Endometrium (tissue), 2 donors: ENCODE results near the gene ADAM22.
A peak's percentile ranks its signal among the peaks of the same experiment; 100 is the strongest.
"Not testable (repeated sequence)": the region's sequence is repeated elsewhere in the genome, so short reads cannot be mapped to it uniquely, and the experiment has no call there.

Source experiments
- FAIRE-seq: peaks from 2 replicates; lab custom pipeline; 2012; peaks lifted over from hg19 to GRCh38; lab: Jason Lieb, UNC
- donor health status: control.
- donor health status: control.

ADAM22 gene

GRCh38 chr7:88111954-88112471 lies 178.0 kb downstream of the ADAM22 start:
- no peak for FAIRE-seq

- FAIRE-seq = no peak
Observed at GRCh38 chr7:88115258-88115796, 181.3 kb downstream of the ADAM22 start.

GRCh38 chr7:88115816-88116215 lies 181.8 kb downstream of the ADAM22 start:
- FAIRE-seq = no peak

DNA sequence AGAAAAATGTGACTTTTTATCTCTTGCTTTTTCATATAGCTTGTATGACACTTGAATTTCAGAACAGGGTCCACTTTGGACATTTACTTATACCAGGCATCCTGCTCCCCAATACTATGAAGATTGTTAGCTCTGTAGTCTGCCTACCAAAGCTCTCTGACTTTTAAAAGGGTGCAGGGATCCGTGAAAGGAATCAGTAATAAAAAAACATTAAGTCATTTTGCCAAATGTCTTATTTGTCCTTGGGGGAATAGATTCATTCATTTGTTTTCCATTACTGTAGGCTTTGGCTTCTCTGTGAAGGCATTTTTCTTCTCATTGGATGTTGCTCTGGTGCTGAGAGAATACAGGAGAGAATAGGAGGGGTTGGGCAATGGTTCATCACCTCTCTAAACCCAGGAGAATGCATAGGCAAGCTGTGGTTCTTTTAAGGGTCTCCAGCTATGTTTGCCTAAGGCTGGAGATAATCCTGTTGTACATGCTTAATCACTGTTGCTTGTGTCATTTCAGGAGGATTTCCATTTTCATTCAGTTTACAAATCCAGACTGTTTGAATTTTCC lies 182.3 kb downstream of the ADAM22 start:
- FAIRE-seq = no peak

GRCh38 chr7:88117325-88117724 lies 183.3 kb downstream of the ADAM22 start:
- peak; percentile 85 for FAIRE-seq

DNA sequence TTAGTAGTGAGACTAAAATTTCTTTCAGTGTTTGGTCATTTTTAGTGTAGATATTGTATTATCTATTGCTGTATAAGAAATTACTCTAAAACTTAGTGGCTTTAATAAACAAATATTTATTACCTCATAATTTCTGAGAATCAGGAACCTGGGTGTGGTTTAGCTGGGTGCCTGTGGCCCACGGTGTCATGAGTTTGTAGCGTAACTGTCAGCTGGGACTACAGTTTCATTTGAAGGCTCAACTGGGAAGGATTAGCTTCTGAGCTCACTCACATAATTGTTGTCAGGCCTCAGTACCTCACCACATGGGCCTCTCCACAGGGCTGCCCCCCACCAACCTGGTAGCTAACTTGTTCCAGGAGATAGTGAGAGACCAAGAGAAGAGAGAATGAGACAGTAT lies 187.3 kb downstream of the ADAM22 start:
- FAIRE-seq = no peak

DNA sequence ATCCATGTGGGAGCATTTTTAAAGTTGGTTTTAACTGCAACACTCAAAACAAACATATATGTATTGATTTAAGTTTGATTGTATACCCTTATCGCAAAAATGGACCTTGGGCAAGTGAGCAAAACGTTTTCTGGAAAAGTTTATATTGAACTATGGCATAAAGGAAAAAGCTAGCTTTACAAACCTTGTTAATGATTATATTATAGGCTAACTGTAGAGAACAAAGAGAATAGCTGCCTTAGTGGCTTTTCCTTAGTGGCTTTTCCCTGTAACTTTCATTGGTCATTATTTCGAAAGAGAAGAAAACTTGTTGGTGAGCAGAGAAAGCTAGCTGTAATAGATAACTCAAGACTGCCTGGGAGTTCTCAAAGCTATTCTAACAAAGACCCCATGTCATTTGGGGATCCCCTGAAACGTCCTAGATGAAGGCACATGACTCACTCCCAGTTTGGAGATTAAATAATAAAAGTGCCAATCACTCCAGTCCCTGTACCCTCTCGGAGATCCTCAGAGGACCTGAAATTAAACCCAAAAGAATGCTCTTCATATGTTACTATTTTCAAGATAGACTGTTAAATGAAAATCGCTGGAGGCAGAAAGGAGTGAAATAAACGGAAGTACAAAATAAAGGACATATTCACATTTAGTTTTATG lies 193.7 kb downstream of the ADAM22 start:
- no peak for FAIRE-seq

GRCh38 chr7:88132725-88133124 lies 198.7 kb downstream of the ADAM22 start:
- no peak for FAIRE-seq

DNA sequence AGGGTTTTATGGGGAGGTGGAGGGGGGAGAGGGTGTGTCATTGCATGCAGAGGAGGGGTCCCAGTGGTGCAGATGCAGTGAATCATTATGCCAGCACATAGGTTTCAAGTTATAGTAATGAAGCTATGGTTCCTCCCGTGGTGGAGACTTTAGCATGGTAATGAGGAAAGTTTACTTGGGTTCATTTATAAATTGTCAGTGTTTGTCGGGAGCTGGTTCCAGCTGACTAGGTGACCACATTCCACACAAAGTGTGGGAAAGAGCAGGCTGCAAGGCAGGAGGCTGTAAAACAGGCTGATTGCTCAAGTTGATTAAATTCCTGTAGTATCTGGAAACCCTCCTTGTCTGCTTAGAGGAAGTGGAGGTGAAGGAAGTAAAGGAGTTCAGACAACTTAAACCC lies 206.9 kb downstream of the ADAM22 start:
- FAIRE-seq = no peak

DNA sequence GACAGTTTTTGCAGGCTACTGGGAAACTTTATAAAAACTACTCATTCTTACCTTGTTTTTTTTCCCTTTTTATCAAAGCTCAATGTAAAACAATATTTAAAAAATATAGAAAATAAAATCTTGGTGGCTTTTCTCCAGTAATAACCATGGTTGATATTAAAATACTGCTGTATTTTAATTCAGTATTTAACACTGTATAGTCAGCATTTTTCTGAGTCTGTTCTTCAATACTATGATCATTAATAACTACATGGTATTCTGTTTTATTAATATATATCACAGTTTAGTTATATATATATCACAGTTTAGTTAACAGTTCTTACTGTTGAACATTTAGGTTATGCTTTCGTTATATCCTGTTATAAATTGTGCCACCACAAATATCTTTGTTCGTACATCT lies 207.4 kb downstream of the ADAM22 start:
- FAIRE-seq = no peak

- FAIRE-seq = no peak
Observed at GRCh38 chr7:88141953-88142352, 207.9 kb downstream of the ADAM22 start.

GRCh38 chr7:88146616-88147015 lies 212.6 kb downstream of the ADAM22 start:
- no peak for FAIRE-seq

DNA sequence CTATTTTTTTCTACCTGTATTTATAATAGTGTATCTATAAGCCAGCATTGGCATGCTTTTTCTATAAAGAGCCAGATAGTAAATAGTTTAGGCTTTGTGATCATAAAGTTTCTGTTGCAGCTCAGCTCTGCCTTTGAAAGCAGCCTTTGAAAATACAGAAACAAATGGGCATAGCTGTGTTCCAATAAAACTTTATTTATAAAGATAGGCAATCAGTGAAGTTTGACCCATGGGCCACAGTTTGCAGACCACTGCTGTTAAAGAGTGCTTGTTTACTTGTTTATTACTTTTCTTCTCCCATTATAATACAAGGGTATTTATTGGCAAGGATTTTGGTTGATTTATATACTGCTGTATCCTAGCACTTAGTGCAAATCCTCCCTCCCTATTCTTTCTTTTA lies 213.3 kb downstream of the ADAM22 start:
- FAIRE-seq = no peak

DNA sequence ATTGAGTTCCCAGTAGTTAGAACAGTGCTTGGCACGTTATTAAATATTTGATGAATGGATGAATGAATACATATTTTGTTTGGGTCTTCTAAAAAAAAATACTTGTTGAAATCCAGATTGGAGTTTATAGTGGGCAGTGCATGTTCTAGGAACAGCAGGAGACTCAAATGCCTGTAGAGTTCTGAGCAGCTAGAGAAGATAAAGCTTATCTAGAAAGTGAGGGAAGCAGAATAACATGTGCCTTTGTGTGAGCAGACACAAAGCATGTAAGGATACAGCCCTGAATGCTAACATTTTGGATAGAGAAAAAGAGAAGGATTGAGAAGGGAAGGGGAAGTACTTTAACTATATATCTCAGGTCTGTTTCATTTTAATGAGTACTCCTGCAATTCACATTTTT lies 213.9 kb downstream of the ADAM22 start:
- no peak for FAIRE-seq

DNA sequence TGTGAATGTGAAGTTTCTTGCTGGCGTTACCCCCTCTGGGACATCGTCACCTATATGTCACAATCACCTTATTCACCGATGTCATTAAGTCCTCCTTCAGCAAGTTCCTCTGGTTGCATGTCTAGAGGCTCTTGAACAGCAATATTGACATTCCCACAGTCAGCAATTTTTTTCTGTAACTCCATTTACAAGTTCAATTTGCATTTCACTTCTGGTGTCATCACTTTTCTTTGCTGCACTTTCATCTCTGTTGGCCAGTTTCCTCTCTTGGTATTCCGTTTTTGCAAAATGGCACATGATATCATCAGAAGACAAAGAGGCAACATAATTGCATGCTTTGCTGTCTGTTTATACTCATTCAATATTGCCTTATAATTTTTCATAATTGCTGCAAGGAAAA lies 216.0 kb downstream of the ADAM22 start:
- FAIRE-seq = no peak

GRCh38 chr7:88151119-88151790 lies 217.2 kb downstream of the ADAM22 start:
- no peak for FAIRE-seq

GRCh38 chr7:88153378-88153777 lies 219.3 kb downstream of the ADAM22 start:
- no peak for FAIRE-seq

DNA sequence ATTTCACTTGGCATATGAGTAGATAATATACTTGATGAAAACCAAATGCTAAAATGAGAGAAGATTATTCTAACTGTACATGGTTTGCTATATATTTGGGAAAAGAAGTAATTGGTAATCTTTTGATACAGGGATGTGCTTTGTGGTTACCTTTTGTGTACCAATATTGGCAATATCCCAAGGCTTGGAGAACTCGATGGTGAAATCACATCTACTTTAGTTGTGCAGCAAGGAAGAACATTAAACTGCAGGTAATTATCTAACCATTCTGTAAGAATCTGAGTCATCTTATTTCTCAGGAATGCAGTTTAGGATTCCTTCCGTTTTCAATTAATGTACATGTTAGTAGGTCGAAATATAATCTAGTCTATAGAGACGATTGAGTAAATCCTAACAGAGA lies 221.7 kb downstream of the ADAM22 start:
- FAIRE-seq = no peak

- FAIRE-seq = no peak
Observed at GRCh38 chr7:88156356-88156755, 222.3 kb downstream of the ADAM22 start.

DNA sequence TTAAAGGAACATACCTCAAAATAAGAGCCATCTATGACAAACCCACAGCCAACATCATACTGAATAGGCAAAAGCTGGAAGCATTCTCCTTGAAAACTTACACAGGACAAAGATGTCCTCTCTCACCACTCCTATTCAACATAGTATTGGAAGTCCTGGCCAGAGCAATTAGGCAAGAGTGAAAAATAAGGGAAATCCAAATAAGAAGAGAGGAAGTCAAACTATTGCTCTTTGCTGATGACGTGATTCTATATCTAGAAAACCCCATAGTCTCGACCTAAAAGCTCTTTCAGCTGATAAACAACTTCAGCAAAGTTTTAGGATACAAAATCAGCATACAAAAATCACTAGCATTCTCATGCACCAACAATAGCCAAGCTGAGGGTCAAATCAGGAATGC lies 225.7 kb downstream of the ADAM22 start:
- FAIRE-seq = not testable (repeated sequence)

DNA sequence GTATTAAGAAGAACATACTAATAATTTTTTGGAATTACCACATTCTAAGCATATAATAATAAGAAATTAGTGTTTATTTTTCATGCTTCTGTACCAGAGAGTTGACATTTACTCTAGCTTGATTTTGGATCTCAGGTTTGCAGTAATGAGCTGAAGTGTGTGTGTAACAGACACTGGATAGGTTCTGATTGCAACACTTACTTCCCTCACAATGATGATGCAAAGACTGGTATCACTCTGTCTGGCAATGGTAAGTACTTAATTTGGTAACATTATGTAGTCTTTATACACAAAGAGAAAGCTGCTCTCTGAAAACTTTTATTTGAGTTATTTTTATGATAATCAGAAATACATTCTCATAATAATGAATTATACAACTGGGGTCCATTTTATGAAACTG lies 231.6 kb downstream of the ADAM22 start:
- FAIRE-seq = no peak

GRCh38 chr7:88167223-88167622 lies 233.2 kb downstream of the ADAM22 start:
- FAIRE-seq = no peak

DNA sequence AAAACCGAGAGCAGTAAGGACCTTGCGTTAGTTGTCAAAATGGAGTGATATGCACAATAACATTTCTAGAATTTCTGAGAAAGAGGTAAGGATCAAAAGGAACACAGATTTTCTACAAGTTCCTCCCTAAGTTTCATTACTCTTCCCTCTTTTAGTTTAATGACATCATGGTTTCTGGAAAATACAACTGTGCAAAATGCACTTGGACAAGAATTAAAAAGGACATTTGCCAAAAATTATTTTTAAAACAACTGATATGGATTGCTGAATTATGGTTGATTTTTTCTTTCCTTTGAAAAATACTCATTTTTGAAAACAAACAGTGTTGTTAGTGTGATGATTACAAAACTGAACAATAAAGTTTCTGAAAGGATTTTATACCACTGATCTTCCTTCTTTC lies 233.7 kb downstream of the ADAM22 start:
- FAIRE-seq = no peak
